GM19468 (cell line): Measurements from ENCODE around the gene TSPAN14.

Experiments
- ATAC-seq: cut with Tn5 transposase; IDR thresholded peaks from one replicate; pipeline ENCODE4 v1.9.1; 2021; ENCODE audit warnings: mild to moderate bottlenecking, moderate library complexity, moderate number of reproducible peaks; ENCODE audit not compliant: unreplicated experiment; ENCODE audit errors: extremely low read depth

The TSPAN14 gene

GRCh38 chr10:80485076-80485945 is 31.2 kb downstream of the TSPAN14 start:
- ATAC-seq = no peak

- no peak for ATAC-seq
Observed at GRCh38 chr10:80485946-80486764, 32.0 kb downstream of the TSPAN14 start.

- no peak for ATAC-seq
Observed at GRCh38 chr10:80486785-80487420, 32.8 kb downstream of the TSPAN14 start.

GRCh38 chr10:80487421-80487785 is 33.3 kb downstream of the TSPAN14 start:
- ATAC-seq = no peak

- no peak for ATAC-seq
Observed at GRCh38 chr10:80487791-80488538, 33.9 kb downstream of the TSPAN14 start.

- ATAC-seq = no peak
Observed at GRCh38 chr10:80488539-80489066, 34.5 kb downstream of the TSPAN14 start.

- ATAC-seq = no peak
Observed at GRCh38 chr10:80489371-80490112, 35.4 kb downstream of the TSPAN14 start.

- no peak for ATAC-seq
Observed at GRCh38 chr10:80491251-80492102, 37.4 kb downstream of the TSPAN14 start.

- no peak for ATAC-seq
Observed at GRCh38 chr10:80492848-80493521, 38.9 kb downstream of the TSPAN14 start.

- ATAC-seq = no peak
Observed at GRCh38 chr10:80493522-80494051, 39.5 kb downstream of the TSPAN14 start.

GRCh38 chr10:80496555-80497172 is 42.6 kb downstream of the TSPAN14 start:
- no peak for ATAC-seq

GRCh38 chr10:80497187-80498077 is 43.3 kb downstream of the TSPAN14 start:
- ATAC-seq = no peak

GRCh38 chr10:80498078-80498832 is 44.1 kb downstream of the TSPAN14 start:
- no peak for ATAC-seq

GRCh38 chr10:80498833-80499741 is 45.0 kb downstream of the TSPAN14 start:
- ATAC-seq = no peak
